ENCODE results near the gene AVPR2.

- no peak for TF ChIP-seq CTCF (IDR thresholded peaks at IDR 0.05)
- TF ChIP-seq POLR2A (IDR thresholded peaks at IDR 0.05) = no peak
Measured at GRCh38 chrX:153927672-153927921, 23.1 kb downstream of the AVPR2 start.

All from Peyer's patch (tissue), 4 donors.